ENCODE measurements around the gene CLBA1. TPM values are rescaled to one million over a fixed set of nuclear protein-coding genes. Genes with fewer than 3 reads are reported as not detected.

Gene CLBA1
- total RNA-seq, 1 donor from 2014 or later = 10.2 TPM

DNA sequence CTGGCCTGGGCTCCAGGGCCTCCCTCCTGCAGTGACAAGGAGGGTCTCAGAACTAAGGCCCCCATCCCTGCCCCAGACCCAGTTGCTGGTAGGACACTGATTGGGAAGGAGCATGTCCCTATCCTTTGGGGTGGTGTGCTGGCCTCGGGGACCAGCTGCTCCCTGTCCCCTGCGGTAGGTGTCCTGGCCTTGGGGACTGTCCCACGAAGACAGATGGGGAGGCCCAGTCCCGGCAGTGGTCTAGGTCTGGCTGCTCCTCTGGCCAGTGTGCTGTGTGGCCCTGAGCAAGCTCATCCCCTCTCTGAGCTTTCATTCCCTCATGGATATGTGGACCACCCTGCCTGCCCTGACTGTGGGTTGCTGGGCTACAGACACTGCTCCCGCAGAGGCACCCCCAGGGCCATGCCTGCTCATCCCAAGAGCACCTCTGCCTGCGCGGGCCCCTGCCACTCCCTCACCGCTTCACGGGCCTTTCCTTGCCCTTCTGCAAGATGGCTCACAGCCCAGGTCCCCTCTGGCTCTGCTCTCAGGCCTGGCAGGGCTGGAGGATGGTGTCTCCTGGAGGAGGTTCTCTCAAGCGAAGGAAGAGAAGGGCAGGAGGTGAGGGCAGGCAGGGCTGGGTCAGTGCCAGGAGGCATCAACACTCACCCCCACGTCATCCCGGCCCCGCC lies 19.9 kb upstream of the CLBA1 start:
- Mint-ChIP-seq H3K27ac (no peak overlapping the region), H3K9me3 (no peaks in the 10 kb centered on the region), H3K36me3 (no peaks in the 10 kb centered on the region), H3K4me3 (no peak overlapping the region), H3K27me3 (ENCODE audit: low read depth) (peaks cover 6% of the 10 kb centered on the region), H3K4me1 (peaks cover 18% of the 10 kb centered on the region)
- TF ChIP-seq, protein P1, sequence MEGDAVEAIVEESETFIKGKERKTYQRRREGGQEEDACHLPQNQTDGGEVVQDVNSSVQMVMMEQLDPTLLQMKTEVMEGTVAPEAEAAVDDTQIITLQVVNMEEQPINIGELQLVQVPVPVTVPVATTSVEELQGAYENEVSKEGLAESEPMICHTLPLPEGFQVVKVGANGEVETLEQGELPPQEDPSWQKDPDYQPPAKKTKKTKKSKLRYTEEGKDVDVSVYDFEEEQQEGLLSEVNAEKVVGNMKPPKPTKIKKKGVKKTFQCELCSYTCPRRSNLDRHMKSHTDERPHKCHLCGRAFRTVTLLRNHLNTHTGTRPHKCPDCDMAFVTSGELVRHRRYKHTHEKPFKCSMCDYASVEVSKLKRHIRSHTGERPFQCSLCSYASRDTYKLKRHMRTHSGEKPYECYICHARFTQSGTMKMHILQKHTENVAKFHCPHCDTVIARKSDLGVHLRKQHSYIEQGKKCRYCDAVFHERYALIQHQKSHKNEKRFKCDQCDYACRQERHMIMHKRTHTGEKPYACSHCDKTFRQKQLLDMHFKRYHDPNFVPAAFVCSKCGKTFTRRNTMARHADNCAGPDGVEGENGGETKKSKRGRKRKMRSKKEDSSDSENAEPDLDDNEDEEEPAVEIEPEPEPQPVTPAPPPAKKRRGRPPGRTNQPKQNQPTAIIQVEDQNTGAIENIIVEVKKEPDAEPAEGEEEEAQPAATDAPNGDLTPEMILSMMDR (IDR thresholded peaks at IDR 0.05; ENCODE audit: unreplicated experiment) = no peak
- DNase-seq (ENCODE audit: low spot score in 2 of 2, unreplicated experiment in 2 of 2) = no peak

DNA sequence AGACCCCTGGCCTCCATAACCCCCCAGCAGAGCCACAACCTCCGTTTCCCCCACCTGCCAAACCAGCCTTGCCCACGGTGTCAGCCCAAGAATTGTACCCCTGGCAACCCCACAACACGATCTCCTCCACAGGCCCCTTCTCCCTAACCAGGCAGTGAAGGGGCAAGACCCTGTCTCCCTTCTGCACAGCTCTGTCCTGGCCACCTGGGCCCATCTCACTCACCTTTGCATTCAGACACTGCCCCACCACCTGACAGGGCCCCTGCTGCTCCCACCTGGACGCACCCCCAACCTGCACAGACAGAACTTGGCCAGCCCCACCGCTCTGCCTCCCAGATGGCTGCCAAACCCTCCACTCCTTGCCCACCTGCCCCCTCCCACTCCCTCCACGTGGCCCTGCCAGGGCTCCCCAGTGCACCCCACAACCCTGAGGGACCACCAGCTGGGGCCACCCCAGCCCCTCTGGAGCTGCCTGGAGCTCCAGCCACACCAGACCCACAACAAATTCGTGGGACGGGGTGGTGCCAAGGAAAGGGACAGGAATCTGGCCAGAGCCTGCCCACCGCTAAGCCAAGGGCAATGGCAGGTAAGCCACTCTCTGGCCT lies 19.2 kb upstream of the CLBA1 start:
- Mint-ChIP-seq H3K27ac (no peak overlapping the region), H3K4me3 (no peak overlapping the region), H3K4me1 (peaks cover 18% of the 10 kb centered on the region), H3K36me3 (no peaks in the 10 kb centered on the region), H3K9me3 (no peaks in the 10 kb centered on the region), H3K27me3 (ENCODE audit: low read depth) (peaks cover 6% of the 10 kb centered on the region)
- no peak for DNase-seq (ENCODE audit: low spot score in 2 of 2, unreplicated experiment in 2 of 2)
- TF ChIP-seq, protein P1 (IDR thresholded peaks at IDR 0.05; ENCODE audit: unreplicated experiment) = no peak

DNA sequence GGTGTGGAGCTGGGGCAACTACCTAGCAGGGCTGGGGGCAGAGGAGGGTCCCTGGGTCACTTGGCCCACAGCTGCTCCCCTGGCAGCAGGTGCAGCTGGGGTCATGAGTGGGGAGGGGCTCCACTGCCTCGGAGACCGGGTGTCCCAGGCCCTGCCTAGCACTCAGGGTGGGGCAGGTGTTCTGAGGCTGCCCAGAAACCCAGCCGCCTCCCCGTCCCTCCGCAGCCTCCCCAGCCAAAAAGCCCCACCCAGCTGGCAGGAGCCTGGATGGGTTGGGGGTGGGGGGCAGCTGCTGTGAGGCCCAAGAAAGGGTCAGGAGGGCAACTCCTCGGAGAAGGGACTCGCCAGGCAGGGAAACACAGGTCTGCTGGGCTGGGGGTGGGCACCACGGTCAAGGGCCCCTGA lies 18.6 kb upstream of the CLBA1 start:
- TF ChIP-seq, protein P1 (IDR thresholded peaks at IDR 0.05; ENCODE audit: unreplicated experiment) = no peak
- Mint-ChIP-seq H3K4me1 (peaks cover 18% of the 10 kb centered on the region), H3K36me3 (no peaks in the 10 kb centered on the region), H3K9me3 (no peaks in the 10 kb centered on the region), H3K27ac (no peak overlapping the region), H3K4me3 (no peak overlapping the region), H3K27me3 (ENCODE audit: low read depth) (peaks cover 4% of the 10 kb centered on the region)
- DNase-seq (ENCODE audit: low spot score in 2 of 2, unreplicated experiment in 2 of 2) = no peak

DNA sequence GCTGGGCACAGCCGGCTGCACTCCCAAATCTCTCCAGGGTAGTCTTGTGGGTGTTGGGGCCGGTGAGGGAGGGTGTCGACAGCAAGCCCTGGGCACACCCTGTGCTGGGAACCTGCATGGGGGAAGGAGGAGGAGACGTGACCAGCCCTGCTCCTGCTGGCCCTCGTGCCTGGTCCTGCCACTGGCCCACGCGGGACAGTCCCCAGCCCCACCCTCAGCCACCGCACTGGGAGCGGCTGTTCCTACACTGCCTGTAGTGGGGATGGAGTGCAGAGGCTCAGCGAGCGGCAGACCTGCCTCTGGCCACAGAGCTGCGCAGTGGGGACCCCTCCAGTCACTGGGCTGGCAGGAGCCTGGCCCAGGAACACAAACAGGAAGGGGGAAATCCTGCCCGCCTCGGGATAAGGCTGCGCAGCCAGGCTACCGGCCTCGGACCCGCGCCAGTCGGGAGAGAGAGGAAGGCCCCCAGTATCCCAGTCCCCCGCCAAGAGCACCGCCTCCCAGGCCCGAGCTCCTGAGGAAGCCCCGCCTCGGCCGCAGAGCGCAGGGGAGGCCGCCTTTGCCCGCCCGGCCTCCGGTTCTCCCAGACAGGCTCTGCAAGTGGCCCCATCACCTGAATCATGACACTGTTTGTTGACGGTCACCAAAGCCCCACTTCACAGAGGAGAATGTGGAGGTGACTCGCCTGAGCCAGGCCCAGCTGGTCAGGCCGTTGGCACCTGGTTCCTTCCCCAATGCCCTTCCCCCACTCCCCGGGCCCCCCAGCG lies 18.0 kb upstream of the CLBA1 start:
- peak in 1 of 2 experiments; percentile 64 for DNase-seq (ENCODE audit: low spot score in 2 of 2, unreplicated experiment in 2 of 2)
- peaks cover 18% of the 10 kb centered on the region for H3K4me1 Mint-ChIP-seq
- no peaks in the 10 kb centered on the region for H3K36me3 Mint-ChIP-seq
- H3K9me3 Mint-ChIP-seq = no peaks in the 10 kb centered on the region
- H3K27me3 Mint-ChIP-seq (ENCODE audit: low read depth) = peaks cover 2% of the 10 kb centered on the region
- TF ChIP-seq, protein P1 (IDR thresholded peaks at IDR 0.05; ENCODE audit: unreplicated experiment) = no peak
- H3K4me3 Mint-ChIP-seq = peak overlapping the region; percentile 61
- H3K27ac Mint-ChIP-seq = no peak overlapping the region

DNA sequence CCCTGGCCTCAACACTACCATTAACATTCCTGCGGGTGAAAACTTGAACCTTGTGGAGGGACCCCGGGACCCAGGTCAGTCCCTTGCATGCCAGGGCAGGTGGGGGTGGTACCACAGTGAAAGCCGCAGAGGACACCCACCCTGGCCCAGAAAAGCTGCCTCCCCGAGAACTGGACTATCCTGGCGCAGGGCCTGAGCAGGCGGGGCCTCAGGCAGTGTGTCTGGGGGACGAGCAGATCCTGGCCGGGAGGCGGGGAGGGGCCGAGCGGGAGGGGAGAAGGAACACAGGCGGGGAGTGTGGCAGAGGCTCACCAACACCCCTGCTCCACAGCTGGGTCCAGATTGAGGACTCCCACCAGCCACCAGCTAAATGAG lies 17.4 kb upstream of the CLBA1 start:
- TF ChIP-seq, protein P1 (IDR thresholded peaks at IDR 0.05; ENCODE audit: unreplicated experiment) = no peak
- Mint-ChIP-seq H3K9me3 (no peaks in the 10 kb centered on the region), H3K36me3 (no peaks in the 10 kb centered on the region), H3K4me3 (peak overlapping the region; percentile 61), H3K27me3 (ENCODE audit: low read depth) (no peaks in the 10 kb centered on the region), H3K27ac (peak overlapping the region; percentile 56), H3K4me1 (peaks cover 18% of the 10 kb centered on the region)
- DNase-seq (ENCODE audit: low spot score in 2 of 2, unreplicated experiment in 2 of 2) = peak in 1 of 2 experiments; percentile 73

Data from mesothelial cell of epicardium (in vitro differentiated cells).